Type B pancreatic cell (in vitro differentiated cells): ENCODE measurements around the gene MCRIP2. TPM values are rescaled to one million over a fixed set of nuclear protein-coding genes. Genes with fewer than 3 reads are reported as not detected.

ENCODE experiments used
- DNase-seq: peaks from one replicate; pipeline ENCODE4 v3.0.0; 2021; ENCODE audit warnings: mixed read lengths; ENCODE audit not compliant: unreplicated experiment; ENCODE audit errors: extremely low spot score
- H3K27ac Mint-ChIP-seq: 2 replicates; pipeline ENCODE4 v1.8.0; 2021; ENCODE audit warnings: mild to moderate bottlenecking, mixed read lengths
- H3K27me3 Mint-ChIP-seq: 2 replicates; pipeline ENCODE4 v1.8.0; 2021; ENCODE audit warnings: mixed read lengths
- H3K36me3 Mint-ChIP-seq: 2 replicates; pipeline ENCODE4 v1.8.0; 2021; ENCODE audit warnings: mixed read lengths
- H3K4me1 Mint-ChIP-seq: one replicate; pipeline ENCODE4 v1.8.0; 2021; ENCODE audit warnings: mixed read lengths; ENCODE audit not compliant: unreplicated experiment
- H3K4me3 Mint-ChIP-seq: 2 replicates; pipeline ENCODE4 v1.8.0; 2021; ENCODE audit warnings: mild to moderate bottlenecking, mixed read lengths
- H3K9me3 Mint-ChIP-seq: 2 replicates; pipeline ENCODE4 v1.8.0; 2021; ENCODE audit warnings: mixed read lengths
- CTCF ChIP-seq: fragments of 200-600 bp; sonication (generic); conservative IDR thresholded peaks from 2 replicates; pipeline ENCODE4 v1.5.0; 2021; ENCODE audit warnings: antibody characterized with exemption, mild to moderate bottlenecking
- total RNA-seq: library from RNA; stranded (reverse); gene quantifications from 2 replicates; pipeline ENCODE4 v1.2.1, GENCODE V29; 2021; ENCODE audit warnings: low replicate concordance

Gene MCRIP2
- total RNA-seq, 1 donor from 2014 or later, result 36.8 TPM

- Mint-ChIP-seq H3K36me3 (no peaks in the 10 kb centered on the region), H3K27ac (no peak overlapping the region), H3K27me3 (no peaks in the 10 kb centered on the region), H3K4me3 (peak overlapping the region; percentile 60), H3K4me1 (peaks cover 4% of the 10 kb centered on the region), H3K9me3 (no peaks in the 10 kb centered on the region)
- no peak for TF ChIP-seq CTCF
- no peak for DNase-seq
Measured at GRCh38 chr16:669666-670065, 28.0 kb downstream of the MCRIP2 start.

- Mint-ChIP-seq H3K27me3 (peaks cover 5% of the 10 kb centered on the region), H3K4me1 (peaks cover 4% of the 10 kb centered on the region), H3K27ac (no peak overlapping the region), H3K36me3 (no peaks in the 10 kb centered on the region), H3K9me3 (no peaks in the 10 kb centered on the region), H3K4me3 (peak overlapping the region; percentile 5)
- no peak for TF ChIP-seq CTCF
- DNase-seq, result no peak
Measured at GRCh38 chr16:670485-671352, 29.1 kb downstream of the MCRIP2 start.

- Mint-ChIP-seq H3K36me3 (no peaks in the 10 kb centered on the region), H3K27me3 (peaks cover 5% of the 10 kb centered on the region), H3K4me1 (peaks cover 4% of the 10 kb centered on the region), H3K4me3 (no peak overlapping the region), H3K9me3 (no peaks in the 10 kb centered on the region), H3K27ac (no peak overlapping the region)
- DNase-seq, result no peak
- no peak for TF ChIP-seq CTCF
Measured at GRCh38 chr16:671353-672131, 29.9 kb downstream of the MCRIP2 start.

DNA sequence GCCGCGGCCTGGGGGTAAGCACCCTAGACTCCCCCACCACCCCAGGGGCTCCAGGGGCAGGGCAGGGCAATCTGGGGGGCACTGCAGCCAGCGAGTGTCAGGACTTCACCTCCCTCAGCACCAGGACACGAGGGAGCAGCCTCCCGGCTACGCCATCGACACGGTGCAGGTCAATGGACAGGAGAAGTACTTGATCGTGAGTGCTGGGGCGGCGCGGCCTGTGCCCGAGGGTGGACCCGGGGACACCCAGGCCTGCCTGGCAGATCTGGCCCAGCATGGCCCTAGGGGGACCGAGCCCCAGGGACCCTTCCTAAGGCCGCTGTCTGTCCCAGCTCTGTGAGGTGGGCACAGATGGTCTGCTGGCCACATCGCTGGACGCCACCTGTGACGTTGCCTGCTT is 30.7 kb downstream of the MCRIP2 start:
- Mint-ChIP-seq H3K9me3 (no peaks in the 10 kb centered on the region), H3K36me3 (no peaks in the 10 kb centered on the region), H3K27me3 (peaks cover 5% of the 10 kb centered on the region), H3K27ac (no peak overlapping the region), H3K4me3 (no peak overlapping the region), H3K4me1 (peaks cover 4% of the 10 kb centered on the region)
- DNase-seq, result no peak
- TF ChIP-seq CTCF, result no peak

DNA sequence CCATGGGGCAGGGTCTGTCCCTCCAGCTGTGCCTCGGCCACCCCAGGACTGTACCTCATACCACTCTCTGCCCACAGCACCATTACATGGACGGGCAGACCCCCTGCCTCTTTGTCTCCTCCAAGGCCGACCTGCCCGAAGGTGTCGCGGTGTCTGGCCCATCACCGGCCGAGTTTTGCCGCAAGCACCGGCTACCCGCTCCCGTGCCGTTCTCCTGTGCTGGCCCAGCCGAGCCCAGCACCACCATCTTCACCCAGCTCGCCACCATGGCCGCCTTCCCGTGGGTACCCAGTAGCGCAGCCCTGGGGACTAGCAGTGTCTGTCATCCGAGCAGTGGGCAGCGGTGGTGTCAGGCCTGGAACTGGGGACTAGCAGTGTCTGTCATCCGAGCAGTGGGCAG is 31.2 kb downstream of the MCRIP2 start:
- Mint-ChIP-seq H3K4me3 (peak overlapping the region; percentile 28), H3K36me3 (no peaks in the 10 kb centered on the region), H3K27me3 (peaks cover 5% of the 10 kb centered on the region), H3K4me1 (no peaks in the 10 kb centered on the region), H3K9me3 (no peaks in the 10 kb centered on the region), H3K27ac (no peak overlapping the region)
- no peak for DNase-seq
- TF ChIP-seq CTCF, result no peak
